Activated CD4-positive, alpha-beta T cell treated with anti-CD3 and anti-CD28 coated beads, Interleukin-2, amount 50 U/mL, for 24 hours (primary cell): Measurements from ENCODE around the gene CORO7.

Experiments
- DNase-seq, 2 donors: peaks; one replicate each; pipeline ENCODE4 v3.0.0-alpha.2; 2020; ENCODE audit warnings: low read depth in 1 of 2, low spot score in 1 of 2

CORO7 gene

GRCh38 chr16:4313563-4314531, 102.5 kb downstream of the CORO7 start:
- DNase-seq, result no peak

GRCh38 chr16:4309833-4310266, 106.5 kb downstream of the CORO7 start:
- peak in 1 of 2 donors; percentile 37 for DNase-seq

GRCh38 chr16:4309102-4309832, 107.1 kb downstream of the CORO7 start:
- no peak for DNase-seq

- DNase-seq, result peak; percentile 87 to 92
These were observed 109.0 kb downstream of the CORO7 start for GRCh38 chr16:4307215-4308037.

- no peak for DNase-seq
These were observed 109.8 kb downstream of the CORO7 start for GRCh38 chr16:4306470-4307214.
